WTC11 (cell line): Measurements from ENCODE around the gene UQCRQ.

ENCODE experiments used
- ATF1 ChIP-seq: sonication (generic); formaldehyde crosslinking; IDR thresholded peaks from 2 replicates; pipeline ENCODE4 v1.8.1; 2023; ENCODE audit warnings: mild to moderate bottlenecking, moderate library complexity, missing genetic modification reagents
- FOXP1 ChIP-seq: sonication (generic); formaldehyde crosslinking; IDR thresholded peaks from 2 replicates; pipeline ENCODE4 v1.8.0; 2022; ENCODE audit warnings: missing genetic modification reagents, mild to moderate bottlenecking, moderate library complexity, borderline replicate concordance
- JUN ChIP-seq: sonication (generic); formaldehyde crosslinking; IDR thresholded peaks from 2 replicates; pipeline ENCODE4 v1.8.0; 2023; ENCODE audit warnings: mild to moderate bottlenecking, missing genetic modification reagents
- MYBL2 ChIP-seq: sonication (generic); formaldehyde crosslinking; IDR thresholded peaks from 2 replicates; pipeline ENCODE4 v1.8.1; 2023; ENCODE audit warnings: mild to moderate bottlenecking, moderate library complexity, missing genetic modification reagents
- NFATC4 ChIP-seq: fragments of 250-450 bp; sonication (Bioruptor Pico); IDR thresholded peaks from 2 replicates; pipeline ENCODE4 v1.9.0; 2021; ENCODE audit warnings: mild to moderate bottlenecking
- NR2C2 ChIP-seq: sonication (generic); formaldehyde crosslinking; IDR thresholded peaks from 2 replicates; pipeline ENCODE4 v1.8.0; 2022; ENCODE audit warnings: mild to moderate bottlenecking, missing genetic modification reagents
- NR3C1 ChIP-seq: sonication (generic); formaldehyde crosslinking; conservative IDR thresholded peaks from 2 replicates; pipeline ENCODE4 v1.8.1; 2023; ENCODE audit warnings: low read depth, mild to moderate bottlenecking, missing genetic modification reagents
- TEAD1 ChIP-seq: sonication (generic); formaldehyde crosslinking; IDR thresholded peaks from 2 replicates; pipeline ENCODE4 v1.8.0; 2022; ENCODE audit warnings: mild to moderate bottlenecking, missing genetic modification reagents
- TF ChIP-seq, protein P1 (sequence below): fragments of 200-600 bp; IDR thresholded peaks from 2 replicates; pipeline ENCODE4 v1.8.0; 2022; ENCODE audit warnings: antibody characterized with exemption
- TF ChIP-seq, protein P2 (sequence below): sonication (generic); formaldehyde crosslinking; IDR thresholded peaks from 2 replicates; pipeline ENCODE4 v1.8.1; 2023; ENCODE audit warnings: mild to moderate bottlenecking, missing genetic modification reagents, moderate library complexity
- TF ChIP-seq, protein P3 (sequence below): sonication (generic); formaldehyde crosslinking; IDR thresholded peaks from 2 replicates; pipeline ENCODE4 v1.8.1; 2022; ENCODE audit warnings: low read depth, missing genetic modification reagents, borderline replicate concordance

DNA sequence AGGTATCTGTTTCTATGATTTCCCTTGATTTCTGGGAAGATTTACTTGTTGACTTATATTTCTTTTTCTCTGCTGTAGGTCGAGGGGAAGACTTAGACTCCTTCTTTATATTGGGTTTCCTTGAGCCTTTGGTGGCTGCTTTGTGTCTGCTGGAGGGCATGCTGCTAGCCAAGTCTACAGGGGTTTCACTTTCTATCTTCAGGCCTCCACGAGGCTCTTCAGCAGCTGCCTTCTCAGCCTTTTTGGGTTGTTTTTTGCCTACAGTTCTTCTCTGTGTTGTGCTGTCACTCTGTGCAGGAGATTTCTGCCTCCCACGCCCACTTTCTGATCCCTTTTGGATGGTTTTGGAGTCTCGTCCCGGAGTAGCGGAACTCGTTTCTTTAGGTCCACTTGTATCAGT is 30.2 kb downstream of the UQCRQ start:
- no peak for TF ChIP-seq MYBL2
- TF ChIP-seq, protein P1, sequence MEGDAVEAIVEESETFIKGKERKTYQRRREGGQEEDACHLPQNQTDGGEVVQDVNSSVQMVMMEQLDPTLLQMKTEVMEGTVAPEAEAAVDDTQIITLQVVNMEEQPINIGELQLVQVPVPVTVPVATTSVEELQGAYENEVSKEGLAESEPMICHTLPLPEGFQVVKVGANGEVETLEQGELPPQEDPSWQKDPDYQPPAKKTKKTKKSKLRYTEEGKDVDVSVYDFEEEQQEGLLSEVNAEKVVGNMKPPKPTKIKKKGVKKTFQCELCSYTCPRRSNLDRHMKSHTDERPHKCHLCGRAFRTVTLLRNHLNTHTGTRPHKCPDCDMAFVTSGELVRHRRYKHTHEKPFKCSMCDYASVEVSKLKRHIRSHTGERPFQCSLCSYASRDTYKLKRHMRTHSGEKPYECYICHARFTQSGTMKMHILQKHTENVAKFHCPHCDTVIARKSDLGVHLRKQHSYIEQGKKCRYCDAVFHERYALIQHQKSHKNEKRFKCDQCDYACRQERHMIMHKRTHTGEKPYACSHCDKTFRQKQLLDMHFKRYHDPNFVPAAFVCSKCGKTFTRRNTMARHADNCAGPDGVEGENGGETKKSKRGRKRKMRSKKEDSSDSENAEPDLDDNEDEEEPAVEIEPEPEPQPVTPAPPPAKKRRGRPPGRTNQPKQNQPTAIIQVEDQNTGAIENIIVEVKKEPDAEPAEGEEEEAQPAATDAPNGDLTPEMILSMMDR = no peak
- TF ChIP-seq, protein P2, sequence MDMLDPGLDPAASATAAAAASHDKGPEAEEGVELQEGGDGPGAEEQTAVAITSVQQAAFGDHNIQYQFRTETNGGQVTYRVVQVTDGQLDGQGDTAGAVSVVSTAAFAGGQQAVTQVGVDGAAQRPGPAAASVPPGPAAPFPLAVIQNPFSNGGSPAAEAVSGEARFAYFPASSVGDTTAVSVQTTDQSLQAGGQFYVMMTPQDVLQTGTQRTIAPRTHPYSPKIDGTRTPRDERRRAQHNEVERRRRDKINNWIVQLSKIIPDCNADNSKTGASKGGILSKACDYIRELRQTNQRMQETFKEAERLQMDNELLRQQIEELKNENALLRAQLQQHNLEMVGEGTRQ (CRISPR knock-in tag) = no peak
- no peak for TF ChIP-seq TEAD1
- TF ChIP-seq, protein P3, sequence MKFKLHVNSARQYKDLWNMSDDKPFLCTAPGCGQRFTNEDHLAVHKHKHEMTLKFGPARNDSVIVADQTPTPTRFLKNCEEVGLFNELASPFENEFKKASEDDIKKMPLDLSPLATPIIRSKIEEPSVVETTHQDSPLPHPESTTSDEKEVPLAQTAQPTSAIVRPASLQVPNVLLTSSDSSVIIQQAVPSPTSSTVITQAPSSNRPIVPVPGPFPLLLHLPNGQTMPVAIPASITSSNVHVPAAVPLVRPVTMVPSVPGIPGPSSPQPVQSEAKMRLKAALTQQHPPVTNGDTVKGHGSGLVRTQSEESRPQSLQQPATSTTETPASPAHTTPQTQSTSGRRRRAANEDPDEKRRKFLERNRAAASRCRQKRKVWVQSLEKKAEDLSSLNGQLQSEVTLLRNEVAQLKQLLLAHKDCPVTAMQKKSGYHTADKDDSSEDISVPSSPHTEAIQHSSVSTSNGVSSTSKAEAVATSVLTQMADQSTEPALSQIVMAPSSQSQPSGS (CRISPR knock-in tag) = no peak
- no peak for TF ChIP-seq ATF1 (CRISPR knock-in tag)
- TF ChIP-seq FOXP1 = no peak
- no peak for TF ChIP-seq NR2C2
- no peak for TF ChIP-seq NFATC4 (CRISPR knock-in tag)
- TF ChIP-seq JUN (CRISPR knock-in tag) = no peak
- TF ChIP-seq NR3C1 = no peak
